ENCODE data around the gene BPIFB2. TPM values are rescaled to one million over a fixed set of nuclear protein-coding genes. Genes with fewer than 3 reads are reported as not detected.

Gene BPIFB2
- total RNA-seq, 4 donors from 2014 or later, result not detected

DNA sequence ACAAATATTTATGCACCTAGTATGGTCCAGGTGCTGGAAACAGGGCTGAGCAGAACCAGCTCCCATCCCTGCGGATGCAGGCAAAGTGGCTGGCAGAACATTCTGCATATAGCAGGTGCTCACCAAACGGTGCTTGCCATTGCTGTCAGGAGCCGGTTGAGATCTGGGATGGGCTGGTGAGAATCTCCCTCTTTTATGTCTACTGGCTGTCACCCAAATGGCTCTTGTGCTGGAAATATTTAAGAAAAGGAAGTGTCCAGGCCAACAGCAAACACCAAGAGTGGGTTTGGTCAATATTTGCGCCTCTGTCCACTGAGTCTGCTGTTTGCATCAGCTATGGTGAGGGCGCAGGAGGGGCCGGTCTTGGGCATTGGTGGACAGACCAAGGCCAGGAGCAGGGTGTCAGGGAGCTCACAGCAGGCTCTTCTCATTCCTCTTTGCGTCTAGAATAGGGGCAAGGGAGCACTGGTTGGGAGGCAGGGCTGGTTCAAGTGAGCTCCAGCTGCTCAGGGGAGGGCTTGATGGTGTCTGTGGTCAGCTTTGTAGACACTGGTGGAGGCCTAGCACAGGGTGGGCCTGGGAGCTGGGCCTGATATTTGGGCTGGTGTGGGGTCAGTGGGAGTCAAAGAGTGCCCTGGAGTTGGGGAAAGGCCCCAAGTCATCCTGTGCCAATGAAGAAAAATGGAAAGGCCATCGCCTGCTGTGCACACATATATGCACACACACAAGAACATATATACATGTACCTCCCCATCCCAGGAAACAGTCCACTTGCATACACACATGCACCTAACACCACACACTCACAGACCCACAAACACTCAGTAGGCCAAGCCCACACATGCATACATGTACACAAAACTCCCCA is 1.4 kb upstream of the BPIFB2 start:
- DNase-seq, result no peak
- no peak for TF ChIP-seq POLR2A (IDR thresholded peaks at IDR 0.05)
- TF ChIP-seq, protein P1, sequence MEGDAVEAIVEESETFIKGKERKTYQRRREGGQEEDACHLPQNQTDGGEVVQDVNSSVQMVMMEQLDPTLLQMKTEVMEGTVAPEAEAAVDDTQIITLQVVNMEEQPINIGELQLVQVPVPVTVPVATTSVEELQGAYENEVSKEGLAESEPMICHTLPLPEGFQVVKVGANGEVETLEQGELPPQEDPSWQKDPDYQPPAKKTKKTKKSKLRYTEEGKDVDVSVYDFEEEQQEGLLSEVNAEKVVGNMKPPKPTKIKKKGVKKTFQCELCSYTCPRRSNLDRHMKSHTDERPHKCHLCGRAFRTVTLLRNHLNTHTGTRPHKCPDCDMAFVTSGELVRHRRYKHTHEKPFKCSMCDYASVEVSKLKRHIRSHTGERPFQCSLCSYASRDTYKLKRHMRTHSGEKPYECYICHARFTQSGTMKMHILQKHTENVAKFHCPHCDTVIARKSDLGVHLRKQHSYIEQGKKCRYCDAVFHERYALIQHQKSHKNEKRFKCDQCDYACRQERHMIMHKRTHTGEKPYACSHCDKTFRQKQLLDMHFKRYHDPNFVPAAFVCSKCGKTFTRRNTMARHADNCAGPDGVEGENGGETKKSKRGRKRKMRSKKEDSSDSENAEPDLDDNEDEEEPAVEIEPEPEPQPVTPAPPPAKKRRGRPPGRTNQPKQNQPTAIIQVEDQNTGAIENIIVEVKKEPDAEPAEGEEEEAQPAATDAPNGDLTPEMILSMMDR (IDR thresholded peaks at IDR 0.05), result no peak
- no peaks in the 10 kb centered on the region for H3K27me3 ChIP-seq
- H3K4me3 ChIP-seq, result no peak overlapping the region
- H3K27ac ChIP-seq, result no peak overlapping the region
- H3K4me1 ChIP-seq, result no peaks in the 10 kb centered on the region
- intact Hi-C loops (cut with DNase I; ENCODE audit: low total_unique reads), result no loop called here
- no peaks in the 10 kb centered on the region for H3K36me3 ChIP-seq
- no peaks in the 10 kb centered on the region for H3K9me3 ChIP-seq

DNA sequence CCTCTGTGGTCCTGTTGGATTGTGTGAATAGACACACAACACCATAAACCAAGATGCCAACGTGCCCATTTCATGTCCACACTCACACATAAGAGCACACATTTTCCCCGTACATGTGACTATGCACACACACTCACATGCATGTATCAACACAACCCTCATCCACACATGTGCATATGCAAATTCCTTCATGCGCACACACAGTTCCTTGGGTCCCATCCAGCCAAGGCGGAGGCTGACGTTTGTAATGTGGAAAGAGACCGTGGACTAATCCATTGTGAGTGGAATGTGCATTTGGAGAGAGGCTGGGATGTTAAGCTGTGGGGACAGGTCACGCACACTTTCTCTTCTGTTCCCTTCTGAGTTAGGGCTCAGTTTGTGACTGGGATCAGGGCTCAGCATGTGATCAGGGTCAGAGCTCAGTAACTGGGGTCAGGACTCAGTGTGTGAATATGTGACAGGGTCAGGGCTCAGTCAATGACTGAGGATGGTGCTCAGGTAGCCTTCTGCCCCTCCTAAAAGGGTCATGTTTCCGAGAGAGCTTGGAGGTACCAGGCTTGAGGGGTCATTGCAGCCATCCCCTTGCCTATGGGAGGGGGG is 628 bp upstream of the BPIFB2 start:
- DNase-seq, result no peak
- no peaks in the 10 kb centered on the region for H3K36me3 ChIP-seq
- H3K4me3 ChIP-seq, result no peak overlapping the region
- no peaks in the 10 kb centered on the region for H3K4me1 ChIP-seq
- H3K27me3 ChIP-seq, result no peaks in the 10 kb centered on the region
- H3K27ac ChIP-seq, result no peak overlapping the region
- TF ChIP-seq, protein P1 (IDR thresholded peaks at IDR 0.05), result no peak
- no peak for TF ChIP-seq POLR2A (IDR thresholded peaks at IDR 0.05)
- H3K9me3 ChIP-seq, result no peaks in the 10 kb centered on the region
- intact Hi-C loops (cut with DNase I; ENCODE audit: low total_unique reads), result no loop called here

DNA sequence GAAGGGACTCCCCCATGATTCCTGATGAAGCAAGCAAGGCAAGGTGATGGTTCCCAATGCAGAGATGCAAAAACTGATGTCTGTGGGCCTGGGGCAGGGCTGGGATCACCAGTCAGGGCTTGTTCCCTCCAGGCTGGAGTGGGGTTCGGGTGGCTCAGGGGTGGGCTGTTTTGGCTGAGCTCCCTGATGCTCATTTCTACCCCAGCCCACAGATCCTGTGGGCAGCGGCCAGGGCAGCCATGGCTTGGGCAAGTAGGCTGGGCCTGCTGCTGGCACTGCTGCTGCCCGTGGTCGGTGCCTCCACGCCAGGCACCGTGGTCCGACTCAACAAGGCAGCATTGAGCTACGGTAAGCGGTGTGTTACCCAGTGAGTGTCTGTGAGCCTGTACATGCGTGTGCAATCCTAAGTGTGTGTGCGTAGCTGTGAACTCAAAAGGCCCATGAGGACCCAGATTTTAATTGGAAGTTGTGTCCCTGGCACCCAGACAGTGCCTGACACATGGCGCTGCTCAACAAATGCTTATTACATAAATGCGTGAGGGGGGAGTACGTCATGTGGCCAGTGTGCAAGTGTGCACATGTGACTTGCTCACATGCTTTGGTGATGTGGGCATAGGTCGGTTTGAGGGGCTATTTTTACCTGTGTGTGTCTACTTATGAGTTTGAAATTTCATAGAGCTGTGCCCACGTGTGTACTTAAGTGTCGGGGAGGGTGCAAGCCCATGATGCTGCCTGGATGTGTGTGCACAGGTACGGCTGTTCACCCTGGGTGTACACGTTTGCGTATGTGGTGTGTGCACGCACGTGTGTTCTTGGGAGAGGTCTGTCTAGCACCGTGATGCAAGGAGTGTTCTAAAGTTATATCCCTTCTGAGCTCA is 1.1 kb downstream of the BPIFB2 start:
- H3K4me3 ChIP-seq, result no peak overlapping the region
- H3K36me3 ChIP-seq, result no peaks in the 10 kb centered on the region
- DNase-seq, result no peak
- H3K4me1 ChIP-seq, result no peaks in the 10 kb centered on the region
- H3K27ac ChIP-seq, result no peak overlapping the region
- no peaks in the 10 kb centered on the region for H3K27me3 ChIP-seq
- no peaks in the 10 kb centered on the region for H3K9me3 ChIP-seq
- TF ChIP-seq POLR2A (IDR thresholded peaks at IDR 0.05), result no peak
- TF ChIP-seq, protein P1 (IDR thresholded peaks at IDR 0.05), result no peak
- intact Hi-C loops (cut with DNase I; ENCODE audit: low total_unique reads), result no loop called here

DNA sequence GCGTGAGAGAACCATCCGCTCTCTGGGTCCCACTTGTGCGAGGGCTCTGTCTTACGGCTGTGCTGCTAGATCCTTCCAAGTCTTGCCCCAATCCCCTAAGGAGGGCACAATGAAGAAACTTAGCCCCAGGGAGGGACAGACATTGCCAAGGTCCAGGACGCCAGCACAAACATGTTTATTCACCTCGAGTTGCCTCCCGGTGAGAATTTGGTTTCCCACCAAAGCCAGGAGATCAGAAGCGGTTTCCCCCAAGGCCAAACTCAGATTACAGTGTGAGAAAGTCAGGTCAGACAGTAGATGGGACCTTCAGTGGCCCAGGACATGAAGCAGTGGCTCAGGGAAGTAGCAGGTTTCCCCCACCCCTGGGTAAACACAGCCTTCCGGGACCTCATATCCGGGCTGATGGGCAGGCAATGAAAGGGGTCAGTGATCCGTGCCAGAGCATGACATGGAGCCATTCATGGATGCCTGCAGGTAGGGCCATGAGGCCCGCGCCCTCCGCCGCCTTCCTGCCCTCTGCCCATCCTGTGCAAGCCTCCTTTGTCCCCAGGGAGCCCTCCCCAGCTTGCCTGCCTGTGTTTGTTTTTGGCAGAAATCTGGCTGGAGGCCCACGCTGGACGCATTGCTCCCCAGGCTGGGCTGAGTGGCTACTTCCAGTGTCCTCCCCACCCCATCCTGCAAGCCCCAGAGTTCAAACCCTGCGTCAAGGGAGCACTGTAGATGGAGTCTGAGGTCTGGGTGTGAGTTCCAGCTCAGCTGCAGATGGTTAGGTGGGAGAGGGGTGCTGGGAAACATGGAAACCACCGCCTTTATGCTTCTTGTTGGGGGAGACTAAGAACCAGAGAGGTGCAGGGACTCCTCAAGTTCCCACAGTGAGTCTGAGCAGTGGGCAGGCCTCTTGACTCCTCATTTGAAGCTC is 2.0 kb downstream of the BPIFB2 start:
- H3K36me3 ChIP-seq, result no peaks in the 10 kb centered on the region
- H3K27ac ChIP-seq, result no peak overlapping the region
- no peaks in the 10 kb centered on the region for H3K27me3 ChIP-seq
- TF ChIP-seq POLR2A (IDR thresholded peaks at IDR 0.05), result no peak
- TF ChIP-seq, protein P1 (IDR thresholded peaks at IDR 0.05), result no peak
- no peak for DNase-seq
- H3K4me1 ChIP-seq, result no peaks in the 10 kb centered on the region
- intact Hi-C loops (cut with DNase I; ENCODE audit: low total_unique reads), result no loop called here
- no peak overlapping the region for H3K4me3 ChIP-seq
- H3K9me3 ChIP-seq, result no peaks in the 10 kb centered on the region
